GM06990 (cell line): Measurements from ENCODE around the gene SYNJ2BP.
"Not testable (repeated sequence)": the region's sequence is repeated elsewhere in the genome, so short reads cannot be mapped to it uniquely, and the experiment has no call there.

ENCODE experiments used
- DNase-seq: peaks from one replicate; pipeline ENCODE4 v3.0.0-alpha.2; 2011; ENCODE audit not compliant: insufficient read length; ENCODE audit errors: extremely low read depth
- H3K27me3 ChIP-seq: replicated peaks from 2 replicates; pipeline ENCODE4 v1.6.0; 2011; ENCODE audit warnings: low read length; ENCODE audit not compliant: control insufficient read depth, insufficient read depth
- H3K36me3 ChIP-seq: 2 replicates; pipeline ENCODE4 v1.5.1; 2011; ENCODE audit warnings: low read length; ENCODE audit not compliant: control insufficient read depth, insufficient read depth
- H3K4me3 ChIP-seq: replicated peaks from 2 replicates; pipeline ENCODE4 v1.5.1; 2011; ENCODE audit warnings: low read depth, mild to moderate bottlenecking, control low read depth, low read length
- CTCF ChIP-seq: IDR thresholded peaks from 2 replicates; pipeline ENCODE4 v1.5.1; 2011; ENCODE audit warnings: low read length, control low read depth, mild to moderate bottlenecking, inconsistent platforms; ENCODE audit not compliant: insufficient read depth, poor library complexity, severe bottlenecking

Gene SYNJ2BP

GRCh38 chr14:70415788-70416187 lies 1.1 kb downstream of the SYNJ2BP start:
- peak overlapping the region; percentile 81 for H3K4me3 ChIP-seq
- no peaks in the 10 kb centered on the region for H3K27me3 ChIP-seq
- no peak for DNase-seq
- no peaks in the 10 kb centered on the region for H3K36me3 ChIP-seq
- no peak for TF ChIP-seq CTCF

GRCh38 chr14:70407621-70408020 lies 9.3 kb downstream of the SYNJ2BP start:
- TF ChIP-seq CTCF, result no peak
- H3K36me3 ChIP-seq, result no peaks in the 10 kb centered on the region
- no peak overlapping the region for H3K4me3 ChIP-seq
- no peaks in the 10 kb centered on the region for H3K27me3 ChIP-seq
- no peak for DNase-seq

DNA sequence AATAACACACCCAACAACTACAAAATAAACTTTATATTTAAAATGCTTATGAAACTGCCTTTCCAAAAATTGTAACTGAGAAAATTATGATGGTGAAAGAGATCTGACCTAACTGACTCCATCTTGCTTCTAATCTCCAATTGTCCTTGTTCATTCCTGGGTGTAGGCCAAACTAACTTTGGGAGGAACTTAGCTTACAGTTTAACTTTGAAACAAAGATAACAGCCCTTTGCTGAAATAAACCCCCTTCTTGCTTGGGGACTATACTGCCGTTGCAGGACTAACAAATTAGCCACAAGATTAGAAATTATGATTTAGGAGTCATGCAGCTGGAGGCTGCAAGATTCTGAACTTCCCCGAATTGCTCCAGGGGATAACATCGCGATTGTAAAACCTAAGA lies 10.7 kb downstream of the SYNJ2BP start:
- H3K4me3 ChIP-seq, DNase-seq, H3K27me3 ChIP-seq, H3K36me3 ChIP-seq: not testable (repeated sequence)

- not testable (repeated sequence) for DNase-seq, H3K36me3 ChIP-seq, H3K4me3 ChIP-seq, H3K27me3 ChIP-seq
These were observed 13.6 kb downstream of the SYNJ2BP start for GRCh38 chr14:70403335-70403734.

DNA sequence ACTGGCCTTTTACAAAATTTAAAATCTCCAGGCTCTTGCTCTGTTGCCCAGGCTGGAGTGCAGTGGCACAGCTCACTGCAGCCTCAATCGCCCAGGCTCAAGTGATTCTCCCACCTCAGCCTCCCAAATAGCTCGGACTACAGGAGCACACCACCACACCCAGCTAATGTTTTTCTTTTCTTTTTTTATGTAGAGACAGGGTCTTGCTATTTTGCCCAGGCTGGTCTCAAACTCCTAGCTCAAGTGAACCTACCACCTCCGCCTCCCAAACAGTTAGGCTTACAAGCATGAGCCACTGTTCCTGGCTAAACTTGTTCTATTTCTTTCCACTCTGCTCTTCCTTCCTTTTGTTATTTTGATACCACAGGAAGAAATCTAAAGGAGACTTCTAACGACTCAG lies 15.2 kb downstream of the SYNJ2BP start:
- DNase-seq, result no peak
- no peak overlapping the region for H3K4me3 ChIP-seq
- TF ChIP-seq CTCF, result no peak
- H3K36me3 ChIP-seq, result 0 out of 2 replicates have a peak, but pooled peaks cover 2% of the 10 kb centered on the region
- no peaks in the 10 kb centered on the region for H3K27me3 ChIP-seq

DNA sequence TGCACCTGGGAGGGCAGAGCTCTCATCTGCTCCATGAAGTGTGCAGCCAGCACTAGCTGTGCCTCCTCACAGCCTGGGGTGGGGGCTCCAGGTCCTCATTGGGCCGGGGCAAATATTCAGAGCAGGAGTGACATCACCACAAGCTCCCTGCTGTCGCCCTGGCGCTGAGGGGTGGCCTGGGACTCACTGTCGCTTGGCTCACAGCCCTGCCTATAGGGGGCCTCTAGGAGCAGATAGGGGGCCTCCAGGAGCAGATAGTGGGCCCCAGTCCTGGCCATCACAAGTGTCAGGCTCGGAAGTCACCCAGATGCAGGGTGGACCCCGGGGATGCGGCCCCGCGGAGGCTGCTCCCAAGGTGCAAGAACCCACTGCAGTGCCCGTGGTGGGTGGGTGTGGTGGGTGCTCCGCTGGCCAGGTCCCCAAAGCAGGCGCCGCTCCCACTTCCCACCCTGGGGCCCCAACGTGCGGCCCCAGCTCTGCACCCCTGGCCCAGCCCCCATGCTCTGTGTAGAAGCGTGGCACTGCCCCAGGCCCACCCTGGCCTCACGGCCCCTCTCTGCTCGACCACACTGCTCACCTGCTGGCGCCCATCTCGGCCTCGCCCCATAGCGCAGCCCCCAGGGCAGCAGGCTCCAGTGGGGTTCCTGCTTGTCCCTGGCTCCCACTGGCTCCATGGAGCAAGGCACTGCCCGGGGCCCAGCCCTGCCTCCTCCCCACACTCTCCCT lies 18.0 kb downstream of the SYNJ2BP start:
- Histone ChIP-seq H3K4me3 (no peak overlapping the region), H3K36me3 (0 out of 2 replicates have a peak, but pooled peaks cover 2% of the 10 kb centered on the region), H3K27me3 (no peaks in the 10 kb centered on the region)
- no peak for DNase-seq
- no peak for TF ChIP-seq CTCF

DNA sequence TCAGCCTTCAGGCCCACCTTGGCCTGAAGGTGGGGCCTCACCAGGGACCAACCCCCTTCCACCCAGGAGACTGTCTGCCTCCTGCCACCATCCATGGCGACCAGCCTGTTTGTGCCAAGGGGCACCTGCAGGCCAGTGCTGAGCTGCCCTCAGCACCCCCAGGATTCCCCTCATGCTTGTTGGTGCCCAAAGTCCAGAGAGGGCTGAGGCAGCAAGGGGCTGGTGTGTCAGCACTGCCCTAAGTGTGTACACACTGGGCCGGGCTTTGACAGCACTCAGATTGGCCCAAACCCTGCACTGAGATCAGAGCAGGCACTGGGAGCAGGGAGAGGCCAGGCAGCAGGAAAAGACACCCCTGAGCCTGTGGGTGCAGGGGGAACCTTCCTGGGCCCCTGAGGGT lies 18.6 kb downstream of the SYNJ2BP start:
- no peak for TF ChIP-seq CTCF
- DNase-seq, result no peak
- 0 out of 2 replicates have a peak, but pooled peaks cover 2% of the 10 kb centered on the region for H3K36me3 ChIP-seq

More for the DNA sequence above, 18.6 kb downstream of the SYNJ2BP start:
- Histone ChIP-seq H3K4me3 (no peak overlapping the region), H3K27me3 (no peaks in the 10 kb centered on the region)
